Glutamatergic neuron (in vitro differentiated cells): ENCODE measurements around the gene CNN3. TPM values are rescaled to one million over a fixed set of nuclear protein-coding genes. Genes with fewer than 3 reads are reported as not detected.

Experiments used
- DNase-seq: peaks from one replicate; pipeline ENCODE4 v3.0.0; 2022
- H3K27ac Mint-ChIP-seq: one replicate; pipeline ENCODE4 v1.8.0; 2020; ENCODE audit warnings: mild to moderate bottlenecking, mixed read lengths, inconsistent platforms; ENCODE audit not compliant: unreplicated experiment
- H3K27me3 Mint-ChIP-seq: one replicate; pipeline ENCODE4 v1.8.0; 2020; ENCODE audit warnings: mild to moderate bottlenecking, moderate library complexity, mixed read lengths, inconsistent platforms; ENCODE audit not compliant: unreplicated experiment
- H3K36me3 Mint-ChIP-seq: one replicate; pipeline ENCODE4 v1.8.0; 2020; ENCODE audit warnings: mild to moderate bottlenecking, mixed read lengths, inconsistent platforms; ENCODE audit not compliant: unreplicated experiment
- H3K4me1 Mint-ChIP-seq: one replicate; pipeline ENCODE4 v1.8.0; 2020; ENCODE audit warnings: mild to moderate bottlenecking, low read depth, mixed read lengths, inconsistent platforms; ENCODE audit not compliant: unreplicated experiment
- H3K4me3 Mint-ChIP-seq: one replicate; pipeline ENCODE4 v1.8.0; 2020; ENCODE audit warnings: mild to moderate bottlenecking, mixed read lengths, inconsistent platforms; ENCODE audit not compliant: unreplicated experiment
- H3K9me3 Mint-ChIP-seq: one replicate; pipeline ENCODE4 v1.8.0; 2020; ENCODE audit warnings: mild to moderate bottlenecking, moderate library complexity, mixed read lengths, inconsistent platforms; ENCODE audit not compliant: unreplicated experiment
- long read RNA-seq: library from polyadenylated mRNA; unstranded; transcript quantifications from one replicate; pipeline ENCODE4 v2.0.0, GENCODE V29; 2020; ENCODE audit not compliant: unreplicated experiment
- total RNA-seq: library from RNA; stranded (reverse); fragmentation: NEBNext Ultra II Directional; extraction: Animal tissue kit (Norgen Biotek cat#: 25700); gene quantifications from one replicate; pipeline ENCODE4 v1.2.1, GENCODE V29; 2021; ENCODE audit not compliant: unreplicated experiment
- TF ChIP-seq, protein P1 (sequence below): fragments of 200-600 bp; sonication (generic); IDR thresholded peaks from one replicate; pipeline ENCODE4 v1.5.0; 2021; ENCODE audit not compliant: partially characterized antibody, unreplicated experiment

CNN3 gene
- 383 TPM for total RNA-seq
- long read RNA-seq, transcript CNN3-201 (7 exons, 2,165 nt): major isoform, 470 of 512 reads
- long read RNA-seq, partial matches to known transcripts: 6 of 512 reads
- long read RNA-seq, other reads (novel, unspliced or antisense): 31 of 512 reads

- peaks cover 21% of the 10 kb centered on the region for H3K9me3 Mint-ChIP-seq
- peaks cover 16% of the 10 kb centered on the region for H3K27me3 Mint-ChIP-seq
- H3K4me3 Mint-ChIP-seq: peak within 1 kb of the TSS; percentile 98
- no peaks in the 10 kb centered on the region for H3K36me3 Mint-ChIP-seq
- H3K27ac Mint-ChIP-seq: peak within 1 kb of the TSS; percentile 100
- DNase-seq: peak; percentile 97
- TF ChIP-seq, protein P1, sequence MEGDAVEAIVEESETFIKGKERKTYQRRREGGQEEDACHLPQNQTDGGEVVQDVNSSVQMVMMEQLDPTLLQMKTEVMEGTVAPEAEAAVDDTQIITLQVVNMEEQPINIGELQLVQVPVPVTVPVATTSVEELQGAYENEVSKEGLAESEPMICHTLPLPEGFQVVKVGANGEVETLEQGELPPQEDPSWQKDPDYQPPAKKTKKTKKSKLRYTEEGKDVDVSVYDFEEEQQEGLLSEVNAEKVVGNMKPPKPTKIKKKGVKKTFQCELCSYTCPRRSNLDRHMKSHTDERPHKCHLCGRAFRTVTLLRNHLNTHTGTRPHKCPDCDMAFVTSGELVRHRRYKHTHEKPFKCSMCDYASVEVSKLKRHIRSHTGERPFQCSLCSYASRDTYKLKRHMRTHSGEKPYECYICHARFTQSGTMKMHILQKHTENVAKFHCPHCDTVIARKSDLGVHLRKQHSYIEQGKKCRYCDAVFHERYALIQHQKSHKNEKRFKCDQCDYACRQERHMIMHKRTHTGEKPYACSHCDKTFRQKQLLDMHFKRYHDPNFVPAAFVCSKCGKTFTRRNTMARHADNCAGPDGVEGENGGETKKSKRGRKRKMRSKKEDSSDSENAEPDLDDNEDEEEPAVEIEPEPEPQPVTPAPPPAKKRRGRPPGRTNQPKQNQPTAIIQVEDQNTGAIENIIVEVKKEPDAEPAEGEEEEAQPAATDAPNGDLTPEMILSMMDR: no peak
- peaks cover 24% of the 10 kb centered on the region for H3K4me1 Mint-ChIP-seq
Measured at GRCh38 chr1:94926915-94927404, at the start of gene CNN3. TSS of gene CNN3 (minus strand) at chr1:94927110. CDS start at chr1:94926894, 216 bp downstream.

GRCh38 chr1:94974824-94975223, 47.9 kb upstream of the CNN3 start:
- TF ChIP-seq, protein P1: no peak
- Mint-ChIP-seq H3K27ac (no peak overlapping the region), H3K4me1 (peaks cover 3% of the 10 kb centered on the region)

GRCh38 chr1:94974241-94974640, 47.3 kb upstream of the CNN3 start:
- H3K9me3 Mint-ChIP-seq: peaks cover 2% of the 10 kb centered on the region
- TF ChIP-seq, protein P1: no peak
- no peak overlapping the region for H3K27ac Mint-ChIP-seq
- no peak overlapping the region for H3K4me3 Mint-ChIP-seq
- no peak for DNase-seq
- no peaks in the 10 kb centered on the region for H3K27me3 Mint-ChIP-seq
- H3K4me1 Mint-ChIP-seq: peaks cover 3% of the 10 kb centered on the region
- H3K36me3 Mint-ChIP-seq: no peaks in the 10 kb centered on the region

More at GRCh38 chr1:94974824-94975223, 47.9 kb upstream of the CNN3 start:
- peaks cover 2% of the 10 kb centered on the region for H3K9me3 Mint-ChIP-seq
- no peaks in the 10 kb centered on the region for H3K27me3 Mint-ChIP-seq
- no peaks in the 10 kb centered on the region for H3K36me3 Mint-ChIP-seq
- H3K4me3 Mint-ChIP-seq: no peak overlapping the region
- no peak for DNase-seq

- no peak overlapping the region for H3K27ac Mint-ChIP-seq
- peaks cover 3% of the 10 kb centered on the region for H3K4me1 Mint-ChIP-seq
- H3K36me3 Mint-ChIP-seq: no peaks in the 10 kb centered on the region
- H3K27me3 Mint-ChIP-seq: no peaks in the 10 kb centered on the region
- H3K4me3 Mint-ChIP-seq: no peak overlapping the region
- TF ChIP-seq, protein P1: no peak
- DNase-seq: no peak
- H3K9me3 Mint-ChIP-seq: peaks cover 2% of the 10 kb centered on the region
Measured at GRCh38 chr1:94973309-94973922, 46.5 kb upstream of the CNN3 start.

DNA sequence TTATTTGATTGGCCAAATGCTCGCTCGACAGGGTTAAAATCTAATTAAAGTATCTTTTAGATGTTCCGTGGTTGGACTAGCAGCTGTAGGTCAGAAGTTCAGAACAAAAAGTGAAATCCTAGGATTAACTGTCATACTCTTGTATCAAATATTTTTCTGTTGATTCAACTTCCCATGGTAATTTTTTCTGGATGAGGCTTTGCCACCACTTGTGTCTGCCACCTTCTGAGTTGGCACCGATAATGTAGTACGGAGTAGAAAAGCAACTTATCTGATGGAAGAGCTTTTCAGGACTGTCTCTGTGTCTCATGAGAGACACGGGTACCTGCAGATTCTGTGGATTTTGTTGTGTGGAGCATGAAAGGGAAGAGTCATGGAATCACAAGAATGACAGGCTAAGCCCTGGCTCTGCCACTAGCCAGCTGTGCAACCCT, 44.6 kb upstream of the CNN3 start:
- peaks cover 2% of the 10 kb centered on the region for H3K9me3 Mint-ChIP-seq
- TF ChIP-seq, protein P1: no peak
- no peak overlapping the region for H3K27ac Mint-ChIP-seq
- no peaks in the 10 kb centered on the region for H3K36me3 Mint-ChIP-seq
- no peak overlapping the region for H3K4me3 Mint-ChIP-seq
- H3K27me3 Mint-ChIP-seq: no peaks in the 10 kb centered on the region
- no peak for DNase-seq
- peaks cover 3% of the 10 kb centered on the region for H3K4me1 Mint-ChIP-seq
